NAMALWA (cell line): Measurements from ENCODE around the gene PTGIS.

Experiments
- DNase-seq: peaks from one replicate; pipeline ENCODE4 v3.0.0-alpha.2; 2015; ENCODE audit warnings: low spot score

The PTGIS gene

GRCh38 chr20:49529470-49529869 is 38.5 kb downstream of the PTGIS start:
- DNase-seq = no peak

- no peak for DNase-seq
Measured at GRCh38 chr20:49526568-49526967, 41.4 kb downstream of the PTGIS start.

DNA sequence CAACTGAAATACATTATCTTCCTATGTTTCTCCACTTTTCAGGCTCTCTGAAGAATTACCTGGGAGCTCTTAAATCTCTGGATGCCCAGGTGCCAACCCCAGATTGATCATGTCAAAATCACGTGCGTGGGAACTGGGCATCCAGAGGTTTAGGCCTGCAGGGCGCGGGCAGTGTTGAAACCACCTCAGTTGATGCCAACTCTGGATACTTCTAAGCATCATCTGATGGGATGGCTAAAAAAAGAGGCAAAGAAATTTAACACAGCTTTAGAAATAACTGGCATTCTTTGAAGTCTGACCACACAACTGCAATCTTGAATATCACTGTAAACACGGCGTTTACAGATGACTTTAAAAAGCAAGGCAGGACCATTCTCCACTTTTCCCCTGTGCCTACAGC is 41.9 kb downstream of the PTGIS start:
- DNase-seq = no peak

DNA sequence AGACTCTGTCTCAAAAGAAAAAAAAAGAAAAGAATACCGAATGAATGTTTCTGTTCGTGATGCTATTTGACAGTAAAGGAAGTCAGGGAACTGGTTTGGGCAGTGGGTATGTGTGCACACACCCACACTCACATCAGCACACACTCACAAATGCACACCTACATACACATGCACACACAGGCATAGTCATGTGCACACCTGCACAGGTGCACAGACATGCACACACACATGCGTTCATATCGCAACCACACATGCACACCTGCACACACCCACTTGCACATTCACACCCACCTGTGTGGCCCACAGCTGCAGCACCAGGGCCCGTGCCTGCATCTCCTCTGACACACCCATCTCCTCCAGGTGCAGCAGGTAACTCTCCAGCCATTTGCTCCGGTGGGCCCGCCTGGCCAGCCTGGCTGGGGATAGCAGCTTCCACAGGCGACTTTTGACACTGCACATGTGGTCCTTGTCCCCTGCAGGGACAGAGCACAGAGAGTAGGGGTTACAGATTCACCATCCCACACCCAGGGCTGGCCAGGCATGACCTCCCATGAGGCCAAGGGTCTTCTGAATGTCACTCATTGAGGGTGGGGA is 44.1 kb downstream of the PTGIS start:
- no peak for DNase-seq

GRCh38 chr20:49521356-49521755 is 46.6 kb downstream of the PTGIS start:
- DNase-seq = no peak

GRCh38 chr20:49519777-49520359 is 48.1 kb downstream of the PTGIS start:
- DNase-seq = peak; percentile 17

DNA sequence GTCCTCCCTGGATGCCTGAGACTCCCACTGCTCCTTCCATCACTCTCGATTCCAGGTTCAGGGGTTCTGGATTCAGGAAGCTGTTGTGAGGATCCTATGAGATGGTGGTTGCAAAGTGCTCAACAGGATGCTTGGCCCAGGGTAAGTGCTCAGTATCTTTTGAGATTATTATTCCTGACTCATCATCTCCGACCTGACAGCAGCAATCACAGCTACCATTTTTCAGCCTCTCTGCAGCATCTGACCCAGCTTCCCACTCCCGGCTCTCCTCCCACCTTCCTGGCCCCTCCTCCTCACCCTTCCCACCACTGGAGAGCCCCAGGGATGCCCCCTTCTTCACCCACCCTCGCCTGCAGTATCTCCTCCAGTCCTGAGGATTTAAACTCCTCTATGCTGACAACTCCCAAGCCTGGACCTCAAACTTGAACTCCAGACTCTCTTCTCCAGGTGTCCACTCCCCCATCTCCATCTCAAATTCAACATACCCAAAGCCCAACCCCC is 48.7 kb downstream of the PTGIS start:
- DNase-seq = no peak

DNA sequence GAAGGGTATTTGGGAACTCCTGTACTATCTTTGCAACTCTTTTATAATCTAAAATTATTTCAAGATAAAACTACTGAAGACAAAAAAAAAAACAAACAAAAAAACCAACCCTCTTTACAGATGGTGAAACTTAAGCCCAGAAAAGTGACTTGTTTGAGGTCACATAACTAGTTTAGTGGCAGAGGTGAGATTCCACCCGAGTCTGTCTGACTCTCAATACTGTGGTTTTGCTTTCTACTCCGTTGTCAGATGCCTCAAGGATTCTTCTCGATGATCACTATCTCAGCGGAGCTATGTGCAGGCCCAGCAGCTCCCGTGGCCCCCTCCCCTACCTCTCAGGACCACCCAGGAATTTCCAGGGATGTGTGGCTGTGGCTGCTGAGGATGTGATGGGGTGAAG is 49.4 kb downstream of the PTGIS start:
- DNase-seq = no peak

DNA sequence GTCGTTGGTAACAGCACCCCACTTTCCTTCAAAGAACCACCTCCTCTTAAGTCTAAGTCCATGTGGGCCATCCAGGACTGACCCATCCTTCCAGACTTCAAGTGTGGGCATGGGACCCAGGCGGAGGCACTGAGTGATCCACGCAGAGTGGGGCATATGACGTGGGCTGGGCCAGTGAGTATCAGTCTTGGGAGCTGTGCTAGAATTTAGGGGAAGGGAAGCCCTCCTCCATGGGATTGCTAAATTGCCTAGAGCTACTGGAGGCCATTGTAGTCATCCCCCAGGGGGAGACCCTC is 50.2 kb downstream of the PTGIS start:
- no peak for DNase-seq

GRCh38 chr20:49516916-49517804 is 50.8 kb downstream of the PTGIS start:
- no peak for DNase-seq

GRCh38 chr20:49515586-49515985 is 52.4 kb downstream of the PTGIS start:
- DNase-seq = no peak

DNA sequence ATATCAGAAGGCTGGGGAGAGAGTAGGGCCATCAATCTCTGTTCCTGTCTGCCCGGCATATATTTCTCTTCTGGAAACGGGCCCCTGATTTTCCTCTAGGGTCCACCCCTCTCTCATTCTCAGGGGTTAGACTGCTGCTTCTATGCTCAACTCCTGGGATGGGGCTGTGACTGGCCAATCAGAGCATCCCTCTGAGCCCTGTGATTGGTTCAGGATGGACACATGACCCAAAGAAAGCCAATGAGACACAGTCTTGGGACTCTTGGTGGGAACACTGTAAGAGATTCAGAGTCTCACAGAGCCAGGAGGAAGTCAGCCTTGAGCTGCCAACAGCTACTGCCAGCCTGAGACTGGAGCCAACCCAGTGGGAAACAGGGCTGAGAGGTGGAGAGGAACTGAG is 54.4 kb downstream of the PTGIS start:
- peak; percentile 47 for DNase-seq

DNA sequence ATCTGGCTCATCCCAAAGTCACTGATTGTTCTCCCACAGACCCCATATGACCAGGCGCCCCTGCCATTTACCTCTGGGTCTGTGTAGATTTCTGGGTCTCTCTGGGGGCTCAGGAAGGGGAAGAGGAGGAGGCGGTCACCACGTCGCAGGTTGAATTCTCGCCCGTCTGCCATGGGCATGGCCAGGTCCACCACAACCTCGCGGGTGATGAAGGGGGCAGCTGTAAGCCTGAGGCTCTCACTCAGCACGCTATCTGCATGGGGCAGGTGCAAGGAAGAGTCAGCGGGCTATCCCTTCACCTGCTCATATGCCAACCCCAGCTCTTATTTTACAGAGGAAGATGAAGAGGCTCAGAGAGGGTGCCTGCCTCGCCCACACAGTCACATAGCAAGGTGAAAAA is 54.9 kb downstream of the PTGIS start:
- no peak for DNase-seq

GRCh38 chr20:49511788-49512525 is 56.0 kb downstream of the PTGIS start:
- DNase-seq = no peak

DNA sequence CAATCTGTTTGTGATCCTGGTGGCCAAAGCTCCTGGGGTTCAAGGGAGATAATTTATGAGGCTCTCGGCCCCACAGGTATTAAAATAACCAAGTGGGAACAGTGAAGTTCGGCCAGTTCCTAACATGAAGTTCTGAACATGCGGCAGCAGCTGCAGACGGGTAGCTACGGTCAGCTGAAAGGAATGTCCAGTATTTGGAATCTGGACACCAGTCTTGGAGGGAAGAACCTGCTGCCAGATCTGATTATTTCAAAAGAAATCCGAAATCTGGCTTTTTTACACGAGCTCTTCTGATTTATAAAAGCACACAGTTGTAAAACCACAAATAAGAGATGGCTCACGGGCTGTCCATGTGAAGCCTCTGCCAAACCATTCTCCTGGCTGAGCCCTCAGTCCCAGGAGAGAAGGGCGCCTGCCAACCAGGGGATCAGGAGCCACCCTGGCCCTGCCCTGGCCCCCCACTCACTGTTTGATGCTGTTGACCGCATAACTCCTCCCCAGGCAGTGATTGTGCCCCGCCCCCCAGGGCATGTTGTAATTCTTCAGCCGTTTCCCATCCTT is 57.3 kb downstream of the PTGIS start:
- DNase-seq = no peak

DNA sequence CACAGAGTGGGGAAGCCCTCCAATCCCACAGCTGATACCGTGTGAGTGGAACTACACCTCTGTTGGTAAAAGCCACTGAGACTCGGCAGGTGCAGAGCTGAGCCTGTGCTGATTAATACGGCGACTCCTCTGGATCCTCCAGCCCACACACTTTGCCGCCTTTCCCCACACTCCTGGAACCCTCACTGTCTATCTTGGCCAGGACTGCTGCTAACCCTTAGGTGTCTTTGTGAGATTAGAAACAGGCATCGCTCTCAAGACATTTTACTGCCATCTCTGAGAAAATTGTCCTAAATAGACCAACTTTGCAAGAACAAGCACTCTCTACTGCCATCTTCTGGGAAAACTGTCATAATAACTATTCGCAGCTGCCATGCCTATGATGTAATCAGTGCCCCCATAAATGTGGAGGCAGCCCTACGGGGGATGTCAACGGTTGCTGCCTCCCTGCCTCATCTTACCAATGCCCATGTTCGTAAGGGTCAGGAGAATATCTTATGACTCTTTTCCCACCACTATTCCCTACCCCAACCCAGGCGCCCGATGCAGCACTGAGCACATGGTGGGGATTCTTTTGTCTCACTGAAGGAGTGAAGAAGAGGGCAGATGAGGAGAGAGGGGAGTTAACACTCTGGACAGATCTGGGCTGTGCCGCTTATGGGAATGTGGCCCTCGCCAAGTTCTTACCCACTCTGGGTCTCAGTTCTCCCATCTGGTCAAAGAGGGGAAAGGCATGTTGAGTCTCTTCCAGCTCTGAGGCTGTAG is 59.3 kb downstream of the PTGIS start:
- DNase-seq = peak; percentile 76

GRCh38 chr20:49507741-49508434 is 60.0 kb downstream of the PTGIS start:
- no peak for DNase-seq

DNA sequence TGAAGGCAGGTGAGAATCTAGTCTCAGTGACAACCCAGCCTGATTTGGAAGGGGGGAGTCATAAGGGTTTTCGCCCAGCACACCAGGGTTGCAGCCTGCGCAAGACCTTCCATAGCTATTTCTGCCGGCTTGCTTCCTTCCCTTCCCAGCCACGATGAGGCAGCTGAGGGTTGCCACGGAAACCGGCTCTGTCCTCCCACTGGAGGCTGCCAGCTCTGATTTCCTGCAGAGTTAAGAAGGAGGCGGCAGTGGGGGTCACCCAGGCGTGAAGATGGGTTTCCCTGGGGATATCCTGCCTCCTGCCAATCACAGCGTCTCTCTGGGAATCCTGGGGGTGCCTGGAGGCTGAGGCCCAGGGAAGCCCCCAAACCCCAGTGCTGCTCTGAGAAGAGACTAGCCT is 62.4 kb downstream of the PTGIS start:
- no peak for DNase-seq

DNA sequence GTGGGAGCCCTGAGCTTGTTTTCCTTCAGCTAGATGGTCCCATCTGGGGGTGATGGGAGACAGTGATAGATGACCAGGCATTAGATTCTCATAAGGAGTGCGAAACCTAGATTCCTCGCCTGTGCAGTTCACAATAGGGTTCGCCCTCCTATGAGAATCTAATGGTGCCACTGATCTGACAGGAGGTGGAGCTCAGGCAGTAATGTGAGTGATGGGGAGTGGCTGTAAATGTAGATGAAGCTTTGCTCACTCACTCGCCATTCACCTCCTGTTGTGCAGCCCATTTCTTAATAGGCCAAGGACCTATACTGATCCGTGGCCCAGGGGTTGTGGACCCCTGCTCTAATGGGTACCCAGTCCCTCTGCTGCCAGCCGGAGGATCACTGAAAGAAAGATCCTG is 64.8 kb downstream of the PTGIS start:
- no peak for DNase-seq

GRCh38 chr20:49501917-49502316 is 66.0 kb downstream of the PTGIS start:
- peak; percentile 60 for DNase-seq

DNA sequence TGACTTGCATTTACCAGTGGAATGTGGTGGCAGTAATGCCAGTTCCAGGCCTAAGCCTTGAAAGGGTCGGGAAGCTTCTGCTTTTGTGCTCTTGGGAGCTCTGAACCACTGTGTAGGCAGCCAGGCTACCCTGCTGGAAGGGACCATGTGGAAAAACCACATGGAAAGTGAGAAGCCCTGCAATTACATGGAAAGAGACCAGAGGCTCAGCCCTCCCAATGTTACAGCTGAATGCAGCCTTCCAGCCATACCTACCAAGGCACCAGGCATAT is 70.6 kb downstream of the PTGIS start:
- DNase-seq = no peak
